ENCODE data around the gene STAT3. TPM values are rescaled to one million over a fixed set of nuclear protein-coding genes. Genes with fewer than 3 reads are reported as not detected.
A peak's percentile ranks its signal among the peaks of the same experiment; 100 is the strongest.
"Not testable (repeated sequence)": the region's sequence is repeated elsewhere in the genome, so short reads cannot be mapped to it uniquely, and the experiment has no call there.

STAT3 gene
- total RNA-seq, 1 experiment from 2014 or later: 78.5 TPM

- no peak for DNase-seq (ENCODE audit: low spot score)
Observed at GRCh38 chr17:42301022-42301421, 87.2 kb downstream of the STAT3 start.

- DNase-seq (ENCODE audit: low spot score): not testable (repeated sequence)
Observed at GRCh38 chr17:42299913-42300312, 88.3 kb downstream of the STAT3 start.

- not testable (repeated sequence) for DNase-seq (ENCODE audit: low spot score)
Observed at GRCh38 chr17:42299361-42299760, 88.9 kb downstream of the STAT3 start.

GRCh38 chr17:42297775-42298174 is 90.5 kb downstream of the STAT3 start:
- not testable (repeated sequence) for DNase-seq (ENCODE audit: low spot score)

- DNase-seq (ENCODE audit: low spot score): no peak
Observed at GRCh38 chr17:42296012-42296411, 92.2 kb downstream of the STAT3 start.

GRCh38 chr17:42294469-42295398 is 93.5 kb downstream of the STAT3 start:
- no peak for DNase-seq (ENCODE audit: low spot score)

GRCh38 chr17:42291129-42291528 is 97.1 kb downstream of the STAT3 start:
- no peak for DNase-seq (ENCODE audit: low spot score)

GRCh38 chr17:42290577-42290976 is 97.7 kb downstream of the STAT3 start:
- DNase-seq (ENCODE audit: low spot score): no peak

- DNase-seq (ENCODE audit: low spot score): no peak
Observed at GRCh38 chr17:42289611-42290181, 98.5 kb downstream of the STAT3 start.

- no peak for DNase-seq (ENCODE audit: low spot score)
Observed at GRCh38 chr17:42288803-42289610, 99.2 kb downstream of the STAT3 start.

GRCh38 chr17:42287977-42288802 is 100.1 kb downstream of the STAT3 start, which contains the start of gene STAT5A:
Gene STAT5A, plus strand, starts transcription at chr17:42288498. Its CDS starts 914 bp downstream, at chr17:42289412.
- peak; percentile 44 for DNase-seq (ENCODE audit: low spot score)

GRCh38 chr17:42287305-42287976 is 100.8 kb downstream of the STAT3 start:
- DNase-seq (ENCODE audit: low spot score): peak; percentile 18

GRCh38 chr17:42286411-42287221 is 101.6 kb downstream of the STAT3 start:
- DNase-seq (ENCODE audit: low spot score): no peak

- DNase-seq (ENCODE audit: low spot score): no peak
Observed at GRCh38 chr17:42285346-42286050, 102.7 kb downstream of the STAT3 start.

GRCh38 chr17:42284566-42284965 is 103.7 kb downstream of the STAT3 start:
- no peak for DNase-seq (ENCODE audit: low spot score)

GRCh38 chr17:42284024-42284369 is 104.2 kb downstream of the STAT3 start:
- DNase-seq (ENCODE audit: low spot score): no peak

- no peak for DNase-seq (ENCODE audit: low spot score)
Observed at GRCh38 chr17:42283241-42284023, 104.8 kb downstream of the STAT3 start.

GRCh38 chr17:42282478-42283080 is 105.7 kb downstream of the STAT3 start:
- no peak for DNase-seq (ENCODE audit: low spot score)

All from A172 (cell line).